A549 (cell line): Measurements from ENCODE around the gene ESRRG. TPM values are rescaled to one million over a fixed set of nuclear protein-coding genes. Genes with fewer than 3 reads are reported as not detected.

Experiments
- ATAC-seq, 2 experiments: fragments of 200-7000 bp in 1 of 2; fragments of >200 bp in 1 of 2; cut with Nextera tagmentation in 1 of 2; cut with Tn5 transposase in 1 of 2; 3 replicates each; pipeline versions ENCODE4 v1.8.0 to v1.9.1; 2018 to 2020; ENCODE audit warnings: mild to moderate bottlenecking in 1 of 2, moderate library complexity in 1 of 2
- CTCF ChIA-PET: fragments of 300-600 bp; sonication (Branson Sonifier 250); formaldehyde crosslinking; extraction: SDS; loops from one replicate; lab custom pipeline; 2021; ENCODE audit warnings: antibody characterized with exemption, inconsistent platforms; lab: Yijun Ruan, JAX
- POLR2A ChIA-PET: fragments of 350-600 bp; formaldehyde crosslinking; extraction: SDS; loops from one replicate; lab custom pipeline; 2021; ENCODE audit warnings: antibody characterized with exemption, inconsistent platforms; lab: Yijun Ruan, JAX
- DNase-seq, 2 experiments: peaks; one replicate each; pipeline versions ENCODE4 v3.0.0 to v3.0.0-alpha.2; 2011 to 2016; ENCODE audit warnings: low read depth in 1 of 2, low spot score in 1 of 2
- FAIRE-seq: peaks from 2 replicates; lab custom pipeline; 2011; peaks lifted over from hg19 to GRCh38; lab: Jason Lieb, UNC
- H3K27ac ChIP-seq, 2 experiments: fragments of >200 bp; sonication (Bioruptor Twin); formaldehyde crosslinking; 3 replicates each; pipeline ENCODE4 v1.5.1; 2016 to 2017
- H3K4me1 ChIP-seq: fragments of >200 bp; sonication (Bioruptor Twin); formaldehyde crosslinking; 3 replicates; pipeline ENCODE4 v1.6.1; 2016
- H3K4me2 ChIP-seq: fragments of >200 bp; sonication (Bioruptor Twin); formaldehyde crosslinking; 3 replicates; pipeline ENCODE4 v1.6.1; 2016
- H3K4me3 ChIP-seq: fragments of >200 bp; sonication (Bioruptor Twin); formaldehyde crosslinking; 3 replicates; pipeline ENCODE4 v1.5.1; 2016
- H3K9me3 ChIP-seq: fragments of >200 bp; sonication (Bioruptor Twin); formaldehyde crosslinking; 3 replicates; pipeline ENCODE4 v1.6.1; 2016
- BCL3 ChIP-seq: fragments of >200 bp; sonication (Bioruptor Twin); formaldehyde crosslinking; IDR thresholded peaks from 3 replicates; pipeline ENCODE4 v1.6.1; 2016
- BHLHE40 ChIP-seq: IDR thresholded peaks from 2 replicates; pipeline ENCODE4 v1.6.1; 2012; ENCODE audit warnings: low read depth, low read length, inconsistent platforms
- CBX2 ChIP-seq: fragments of 200-600 bp; sonication (generic); IDR thresholded peaks from 2 replicates; pipeline ENCODE4 v1.6.1; 2016; ENCODE audit warnings: low read depth, mild to moderate bottlenecking, borderline replicate concordance
- CBX8 ChIP-seq: fragments of 200-600 bp; sonication (generic); IDR thresholded peaks from 2 replicates; pipeline ENCODE4 v1.6.1; 2016
- CHD2 ChIP-seq: fragments of 150-350 bp; IDR thresholded peaks from 2 replicates; pipeline ENCODE4 v1.6.1; 2014; ENCODE audit warnings: low read length; ENCODE audit not compliant: partially characterized antibody
- CHD4 ChIP-seq: fragments of 200-600 bp; sonication (generic); IDR thresholded peaks from 2 replicates; pipeline ENCODE4 v1.6.1; 2016; ENCODE audit warnings: antibody characterized with exemption, mild to moderate bottlenecking, borderline replicate concordance
- CTCF ChIP-seq: fragments of >200 bp; sonication (Bioruptor Twin); formaldehyde crosslinking; IDR thresholded peaks from 3 replicates; pipeline ENCODE4 v1.5.1; 2016
- E2F6 ChIP-seq: IDR thresholded peaks from 2 replicates; pipeline ENCODE4 v1.6.1; 2012; ENCODE audit warnings: low read depth, borderline replicate concordance
- EHF ChIP-seq: fragments of 250-450 bp; sonication (Bioruptor Pico); IDR thresholded peaks from 2 replicates; pipeline ENCODE4 v1.5.0; 2020; ENCODE audit warnings: mild to moderate bottlenecking
- FOXS1 ChIP-seq: fragments of 250-450 bp; sonication (Bioruptor Pico); IDR thresholded peaks from 2 replicates; pipeline ENCODE4 v1.5.0; 2020; ENCODE audit warnings: mild to moderate bottlenecking, moderate library complexity
- GATA3 ChIP-seq: IDR thresholded peaks from 2 replicates; pipeline ENCODE4 v1.6.1; 2012; ENCODE audit warnings: borderline replicate concordance
- HDAC2 ChIP-seq: fragments of 200-600 bp; sonication (generic); IDR thresholded peaks from 2 replicates; pipeline ENCODE4 v1.6.1; 2016
- HEYL ChIP-seq: fragments of 250-450 bp; sonication (Bioruptor Pico); IDR thresholded peaks from 2 replicates; pipeline ENCODE4 v1.8.0; 2021; ENCODE audit warnings: mild to moderate bottlenecking, moderate library complexity
- HOXB13 ChIP-seq: fragments of 250-450 bp; sonication (Bioruptor Pico); IDR thresholded peaks from 2 replicates; pipeline ENCODE4 v1.5.0; 2020; ENCODE audit warnings: low read depth, mild to moderate bottlenecking, moderate library complexity
- JUN ChIP-seq, 2 experiments: fragments of >200 bp; sonication (Bioruptor Twin); formaldehyde crosslinking; IDR thresholded peaks; 2 replicates in 1 of 2; 3 replicates in 1 of 2; pipeline ENCODE4 v1.6.1; 2016 to 2017
- KDM1A ChIP-seq: fragments of 200-600 bp; sonication (generic); IDR thresholded peaks from 2 replicates; pipeline ENCODE4 v1.6.1; 2016; ENCODE audit warnings: low read depth, mild to moderate bottlenecking
- NFE2L2 ChIP-seq: fragments of 150-350 bp; conservative IDR thresholded peaks from 2 replicates; pipeline ENCODE4 v1.6.1; 2014; ENCODE audit warnings: low read length
- PBX3 ChIP-seq: IDR thresholded peaks from 2 replicates; pipeline ENCODE4 v1.6.1; 2012
- POLR2AphosphoS2 ChIP-seq: conservative IDR thresholded peaks from 2 replicates; pipeline ENCODE4 v1.6.1; 2012; ENCODE audit warnings: low read length, improper control_type of control experiment, inconsistent platforms
- RAD21 ChIP-seq, 2 experiments: fragments of >200 bp in 1 of 2; sonication (Bioruptor Twin) in 1 of 2; formaldehyde crosslinking in 1 of 2; IDR thresholded peaks in 1 of 2; conservative IDR thresholded peaks in 1 of 2; 2 replicates in 1 of 2; 3 replicates in 1 of 2; pipeline ENCODE4 v1.6.1; 2012 to 2018; ENCODE audit warnings: inconsistent platforms in 1 of 2
- RNF2 ChIP-seq: fragments of 200-600 bp; sonication (generic); IDR thresholded peaks from 2 replicates; pipeline ENCODE4 v1.6.1; 2016; ENCODE audit warnings: low read depth, mild to moderate bottlenecking, antibody characterized with exemption, moderate library complexity, borderline replicate concordance
- ZNF302 ChIP-seq: fragments of 250-450 bp; sonication (Bioruptor Pico); IDR thresholded peaks from 2 replicates; pipeline ENCODE4 v1.9.0; 2021; ENCODE audit warnings: inconsistent platforms, mild to moderate bottlenecking, moderate library complexity
- WGBS: methylation state at CpG from one replicate; pipeline ENCODE4 v1.1.6; 2017; ENCODE audit errors: missing lambda C conversion rate; 5-methylcytosine and 5-hydroxymethylcytosine counted together
- polyA plus RNA-seq, 4 experiments: library from polyadenylated mRNA; depleted of rRNA in 3 of 4; stranded (reverse); fragments of >200 nt; fragmentation: RNase III in 1 of 4; extraction: RNeasy Plus Mini Kit Qiagen cat#74134 plus additional on column Dnase treatment in 1 of 4; gene quantifications; 2 replicates in 3 of 4; 3 replicates in 1 of 4; pipeline ENCODE4 v1.2.3, GENCODE V29; 2011 to 2017

The ESRRG gene
- polyA plus RNA-seq, 2 of the 4 experiments (the other 2 are of a cell fraction) = 0.09 TPM; not detected in 1

GRCh38 chr1:216626394-216627067 is 96.7 kb downstream of the ESRRG start:
- TF ChIP-seq PBX3 = no peak
- TF ChIP-seq HOXB13 (CRISPR knock-in tag) = no peak
- no peak for TF ChIP-seq RNF2
- TF ChIP-seq ZNF302 (CRISPR knock-in tag) = no peak
- TF ChIP-seq POLR2AphosphoS2 = no peak
- TF ChIP-seq BCL3 = no peak
- no peak for TF ChIP-seq RAD21 (conservative IDR thresholded peaks at IDR 0.05 in 1 of 2, IDR thresholded peaks at IDR 0.05 in 1 of 2)
- TF ChIP-seq E2F6 = no peak
- Histone ChIP-seq H3K4me3 (no peak overlapping the region), H3K9me3 (no peaks in the 10 kb centered on the region), H3K4me1 (no peaks in the 10 kb centered on the region), H3K4me2 (no peak overlapping the region), H3K27ac (no peak overlapping the region)
- ChIA-PET POLR2A (no interaction called here), CTCF (no interaction called here)
- FAIRE-seq (no peak), DNase-seq (no peak), ATAC-seq (no peak)
- 14% methylated on average over 6 of the region's 6 CpGs for WGBS

- no peak overlapping the region for H3K4me3 ChIP-seq
- no peak for FAIRE-seq
- CTCF ChIA-PET = no interaction called here
- TF ChIP-seq CBX2 = no peak
- TF ChIP-seq GATA3 = no peak
- no peak for TF ChIP-seq CBX8
- no peak for TF ChIP-seq HDAC2
- TF ChIP-seq HOXB13 (CRISPR knock-in tag) = no peak
- TF ChIP-seq FOXS1 (CRISPR knock-in tag) = no peak
- no peak for TF ChIP-seq HEYL
- no peak for TF ChIP-seq CTCF
- TF ChIP-seq EHF (CRISPR knock-in tag) = no peak
- TF ChIP-seq CHD4 = no peak
- TF ChIP-seq BHLHE40 = no peak
- TF ChIP-seq NFE2L2 = no peak
- TF ChIP-seq KDM1A = no peak
- no peak for TF ChIP-seq CHD2
- TF ChIP-seq ZNF302 (CRISPR knock-in tag) = no peak
- TF ChIP-seq JUN (IDR thresholded peaks at IDR 0.05) = no peak
- no peak overlapping the region for H3K27ac ChIP-seq
- H3K4me1 ChIP-seq = no peaks in the 10 kb centered on the region
- no peak for DNase-seq
- no peak overlapping the region for H3K4me2 ChIP-seq
- no peaks in the 10 kb centered on the region for H3K9me3 ChIP-seq
- ATAC-seq = no peak
- POLR2A ChIA-PET = no interaction called here
Measured at GRCh38 chr1:216621536-216621935, 101.7 kb downstream of the ESRRG start.
